ENCODE data around the gene LINC00305. TPM values are rescaled to one million over a fixed set of nuclear protein-coding genes. Genes with fewer than 3 reads are reported as not detected.

The LINC00305 gene
- total RNA-seq, 1 experiment from 2014 or later, result not detected

- ChIA-PET POLR2A (no interaction called here), CTCF (interaction anchor here (0.7 kb wide), 1 partner anchor 1094 kb away, joined by 3 read pairs; no protein-coding TSS in a partner anchor)
- intact Hi-C loops (cut with micrococcal nuclease), result no loop called here
- no peaks in the 10 kb centered on the region for H3K4me1 Mint-ChIP-seq (ENCODE audit: insufficient read depth, unreplicated experiment)
- no peak overlapping the region for H3K4me3 Mint-ChIP-seq (ENCODE audit: unreplicated experiment)
- H3K27me3 Mint-ChIP-seq (ENCODE audit: insufficient read depth, unreplicated experiment), result peaks cover 60% of the 10 kb centered on the region
- no peaks in the 10 kb centered on the region for H3K9me3 Mint-ChIP-seq (ENCODE audit: unreplicated experiment)
- no peak for TF ChIP-seq CTCF (IDR thresholded peaks at IDR 0.05; ENCODE audit: unreplicated experiment)
- no peak overlapping the region for H3K27ac Mint-ChIP-seq (ENCODE audit: low read depth, unreplicated experiment)
- H3K36me3 Mint-ChIP-seq (ENCODE audit: insufficient read depth, unreplicated experiment), result no peaks in the 10 kb centered on the region
- BruUV-seq (replicated peaks), result no TSS peak
- no peak for DNase-seq (ENCODE audit: unreplicated experiment)
Observed at GRCh38 chr18:64082054-64082453, 66.8 kb downstream of the LINC00305 start.

GRCh38 chr18:64073971-64074370 lies 74.9 kb downstream of the LINC00305 start:
- no peaks in the 10 kb centered on the region for H3K36me3 Mint-ChIP-seq (ENCODE audit: insufficient read depth, unreplicated experiment)
- no peaks in the 10 kb centered on the region for H3K4me1 Mint-ChIP-seq (ENCODE audit: insufficient read depth, unreplicated experiment)
- TF ChIP-seq CTCF (IDR thresholded peaks at IDR 0.05; ENCODE audit: unreplicated experiment), result no peak
- no peak overlapping the region for H3K4me3 Mint-ChIP-seq (ENCODE audit: unreplicated experiment)
- ChIA-PET CTCF (interaction anchor here (0.6 to 1.2 kb wide), 2 partner anchors 12 to 958 kb away, joined by 3 to 6 read pairs; no protein-coding TSS in a partner anchor), POLR2A (interaction anchor here (0.5 to 0.6 kb wide), 2 partner anchors 37 to 677 kb away, joined by 3 read pairs; no protein-coding TSS in a partner anchor)
- peaks cover 79% of the 10 kb centered on the region for H3K27me3 Mint-ChIP-seq (ENCODE audit: insufficient read depth, unreplicated experiment)
- no peak overlapping the region for H3K27ac Mint-ChIP-seq (ENCODE audit: low read depth, unreplicated experiment)
- intact Hi-C loops (cut with micrococcal nuclease), result no loop called here
- no TSS peak for BruUV-seq (replicated peaks)
- H3K9me3 Mint-ChIP-seq (ENCODE audit: unreplicated experiment), result no peaks in the 10 kb centered on the region
- no peak for DNase-seq (ENCODE audit: unreplicated experiment)

- intact Hi-C loops (cut with micrococcal nuclease), result no loop called here
- no peaks in the 10 kb centered on the region for H3K4me1 Mint-ChIP-seq (ENCODE audit: insufficient read depth, unreplicated experiment)
- H3K4me3 Mint-ChIP-seq (ENCODE audit: unreplicated experiment), result no peak overlapping the region
- peaks cover 10% of the 10 kb centered on the region for H3K9me3 Mint-ChIP-seq (ENCODE audit: unreplicated experiment)
- H3K27ac Mint-ChIP-seq (ENCODE audit: low read depth, unreplicated experiment), result no peak overlapping the region
- ChIA-PET CTCF (interaction anchor here (2.0 kb wide), 1 partner anchor 17 kb away, joined by 5 read pairs; no protein-coding TSS in a partner anchor), POLR2A (no interaction called here)
- TF ChIP-seq CTCF (IDR thresholded peaks at IDR 0.05; ENCODE audit: unreplicated experiment), result no peak
- H3K27me3 Mint-ChIP-seq (ENCODE audit: insufficient read depth, unreplicated experiment), result peaks cover 38% of the 10 kb centered on the region
- no peak for DNase-seq (ENCODE audit: unreplicated experiment)
- BruUV-seq (replicated peaks), result no TSS peak
- H3K36me3 Mint-ChIP-seq (ENCODE audit: insufficient read depth, unreplicated experiment), result no peaks in the 10 kb centered on the region
Observed at GRCh38 chr18:64055019-64055418, 93.9 kb downstream of the LINC00305 start.

GRCh38 chr18:64053246-64053645 lies 95.6 kb downstream of the LINC00305 start:
- CTCF ChIA-PET, result interaction anchor here (0.5 to 1.0 kb wide), 3 partner anchors 898 to 1738 kb away, joined by 3 to 4 read pairs (median 3); no protein-coding TSS in a partner anchor
- Mint-ChIP-seq H3K27me3 (ENCODE audit: insufficient read depth, unreplicated experiment) (peaks cover 38% of the 10 kb centered on the region), H3K9me3 (ENCODE audit: unreplicated experiment) (no peaks in the 10 kb centered on the region), H3K27ac (ENCODE audit: low read depth, unreplicated experiment) (no peak overlapping the region), H3K36me3 (ENCODE audit: insufficient read depth, unreplicated experiment) (no peaks in the 10 kb centered on the region), H3K4me1 (ENCODE audit: insufficient read depth, unreplicated experiment) (no peaks in the 10 kb centered on the region), H3K4me3 (ENCODE audit: unreplicated experiment) (no peak overlapping the region)
- intact Hi-C loops (cut with micrococcal nuclease), result no loop called here
- no peak for TF ChIP-seq CTCF (IDR thresholded peaks at IDR 0.05; ENCODE audit: unreplicated experiment)
- BruUV-seq (replicated peaks), result no TSS peak
- DNase-seq (ENCODE audit: unreplicated experiment), result no peak
- POLR2A ChIA-PET, result no interaction called here

All from MCF 10A (cell line).